Endothelial cell of umbilical vein (primary cell): ENCODE data around the gene TNIP1. TPM values are rescaled to one million over a fixed set of nuclear protein-coding genes. Genes with fewer than 3 reads are reported as not detected.

Experiments used
- BruUV-seq: library from RNA; stranded (reverse); fragments of 400-500 nt; replicated peaks from 2 replicates; lab custom pipeline; 2021; lab: Mats Ljungman, UMichigan
- CTCF ChIA-PET: fragments of 300-600, 350-600 bp; sonication (Branson Sonifier 250); formaldehyde crosslinking; loops from one replicate; lab custom pipeline; 2021; ENCODE audit warnings: antibody characterized with exemption, inconsistent platforms; lab: Charles Lee
- POLR2A ChIA-PET: fragments of 300-600, 350-600 bp; sonication (Branson Sonifier 250); formaldehyde crosslinking; loops from one replicate; lab custom pipeline; 2021; ENCODE audit warnings: antibody characterized with exemption, inconsistent platforms; lab: Charles Lee
- DNase-seq: peaks from one replicate; pipeline ENCODE4 v3.0.0-alpha.2; 2011; ENCODE audit warnings: low read depth, low spot score
- FAIRE-seq: peaks from 2 replicates; lab custom pipeline; 2011; peaks lifted over from hg19 to GRCh38; lab: Jason Lieb, UNC
- H2AFZ ChIP-seq: 2 replicates; pipeline ENCODE4 v1.6.0; 2012; ENCODE audit warnings: low read depth, low read length, control low read depth, inconsistent platforms
- H3K27ac ChIP-seq: 2 replicates; pipeline ENCODE4 v1.5.1; 2011; ENCODE audit warnings: low read depth, mild to moderate bottlenecking, control low read depth, low read length, moderate library complexity; ENCODE audit not compliant: insufficient read depth
- H3K27me3 ChIP-seq, 2 experiments: 2 replicates each; pipeline versions ENCODE4 v1.6.0 to v1.6.1; 2011; ENCODE audit warnings: low read length in 2 of 2, mixed read lengths in 1 of 2; ENCODE audit not compliant: control insufficient read depth in 2 of 2, insufficient read depth in 2 of 2
- H3K36me3 ChIP-seq, 2 experiments: 2 replicates in 1 of 2; 3 replicates in 1 of 2; pipeline ENCODE4 v1.5.1; 2011; ENCODE audit warnings: low read length in 2 of 2, mild to moderate bottlenecking in 1 of 2, moderate library complexity in 1 of 2; ENCODE audit not compliant: control insufficient read depth in 2 of 2, insufficient read depth in 2 of 2; ENCODE audit errors: extremely low read depth in 1 of 2
- H3K4me1 ChIP-seq: 3 replicates; pipeline ENCODE4 v1.5.1; 2011; ENCODE audit warnings: mild to moderate bottlenecking, low read length; ENCODE audit not compliant: control insufficient read depth, insufficient read depth; ENCODE audit errors: extremely low read depth
- H3K4me2 ChIP-seq: 2 replicates; pipeline ENCODE4 v1.6.1; 2011; ENCODE audit warnings: low read length, control low read depth, mixed read lengths; ENCODE audit not compliant: insufficient read depth
- H3K4me3 ChIP-seq, 3 experiments: fragments of 200-600 bp in 1 of 3; sonication (generic), shearing (Covaris generic) in 1 of 3; replicated peaks in 1 of 3; 2 replicates each; pipeline ENCODE4 v1.5.1; 2011 to 2016; ENCODE audit warnings: control low read depth in 3 of 3, low read length in 3 of 3, mild to moderate bottlenecking in 2 of 3, inconsistent platforms in 1 of 3, low read depth in 1 of 3, moderate library complexity in 1 of 3; ENCODE audit not compliant: insufficient read depth in 1 of 3
- H3K79me2 ChIP-seq: 2 replicates; pipeline ENCODE4 v1.6.0; 2012; ENCODE audit warnings: low read length, inconsistent platforms; ENCODE audit not compliant: control insufficient read depth, insufficient read depth
- H3K9ac ChIP-seq: replicated peaks from 2 replicates; pipeline ENCODE3; 2011; ENCODE audit warnings: low read length, control low read depth; ENCODE audit not compliant: insufficient read depth; ENCODE audit errors: extremely low read depth
- H3K9me1 ChIP-seq: replicated peaks from 3 replicates; pipeline ENCODE4 v1.6.0; 2011; ENCODE audit warnings: mild to moderate bottlenecking, low read length; ENCODE audit not compliant: control insufficient read depth, insufficient read depth; ENCODE audit errors: extremely low read depth
- H3K9me3 ChIP-seq: replicated peaks from 2 replicates; pipeline ENCODE4 v1.5.1; 2012; ENCODE audit warnings: low read length, inconsistent platforms; ENCODE audit not compliant: control insufficient read depth, insufficient read depth
- H4K20me1 ChIP-seq: replicated peaks from 2 replicates; pipeline ENCODE3; 2011; ENCODE audit warnings: mild to moderate bottlenecking, low read length; ENCODE audit not compliant: control insufficient read depth, insufficient read depth; ENCODE audit errors: extremely low read depth
- CTCF ChIP-seq, 2 donors: IDR thresholded peaks; 1 replicate in 1 of 2; 2 replicates in 1 of 2; pipeline ENCODE4 v1.5.1; 2011; ENCODE audit warnings: low read length in 2 of 2, mild to moderate bottlenecking in 2 of 2, moderate library complexity in 2 of 2, control low read depth in 1 of 2, inconsistent platforms in 1 of 2, low read depth in 1 of 2; ENCODE audit not compliant: insufficient read depth in 1 of 2; ENCODE audit errors: extremely low read depth in 1 of 2
- EZH2 ChIP-seq: IDR thresholded peaks from 2 replicates; pipeline ENCODE4 v1.6.1; 2012; ENCODE audit warnings: borderline replicate concordance, low read depth, mild to moderate bottlenecking, moderate library complexity, low read length, inconsistent platforms; ENCODE audit not compliant: severe bottlenecking
- FOS ChIP-seq: IDR thresholded peaks from 2 replicates; pipeline ENCODE4 v1.6.1; 2011; ENCODE audit warnings: mild to moderate bottlenecking, low read length, moderate library complexity, borderline replicate concordance; ENCODE audit not compliant: insufficient read depth
- GATA2 ChIP-seq: IDR thresholded peaks from 2 replicates; pipeline ENCODE4 v1.7.0; 2011; ENCODE audit warnings: low read depth, mild to moderate bottlenecking, moderate library complexity, mixed read lengths, low read length; ENCODE audit not compliant: insufficient read length, insufficient read depth
- JUN ChIP-seq: IDR thresholded peaks from 2 replicates; pipeline ENCODE4 v1.6.1; 2011; ENCODE audit warnings: borderline replicate concordance, low read depth; ENCODE audit not compliant: insufficient read length, insufficient read depth
- MAX ChIP-seq: IDR thresholded peaks from 2 replicates; pipeline ENCODE4 v1.6.1; 2011; ENCODE audit not compliant: insufficient read depth, insufficient read length
- MYC ChIP-seq: IDR thresholded peaks from one replicate; pipeline ENCODE4 v1.6.1; 2011; ENCODE audit warnings: mild to moderate bottlenecking, low read depth, low read length
- POLR2A ChIP-seq: IDR thresholded peaks from 2 replicates; pipeline ENCODE4 v1.6.1; 2012; ENCODE audit warnings: low read depth, mild to moderate bottlenecking, control low read depth, low read length
- POLR2AphosphoS5 ChIP-seq: IDR thresholded peaks from 2 replicates; pipeline ENCODE4 v1.6.1; 2012; ENCODE audit warnings: low read depth, mild to moderate bottlenecking, control low read depth, low read length, moderate library complexity; ENCODE audit not compliant: insufficient read depth
- dilution Hi-C: fragments of 300-500 bp; cut with MboI; formaldehyde crosslinking; loops from one replicate; pipeline ENCODE4 v1.15.0; 2019; ENCODE audit warnings: low sequenced_read_pairs; ENCODE audit not compliant: extremely low pct_ligation_motif_present
- intact Hi-C: fragments of 100-400 bp; cut with micrococcal nuclease; formaldehyde crosslinking; loops from one replicate; pipeline ENCODE4 v1.10.0; 2022
- polyA plus RNA-seq, 4 experiments: library from polyadenylated mRNA; depleted of rRNA in 3 of 4; stranded (reverse) in 3 of 4; unstranded in 1 of 4; fragments of >200 nt; gene quantifications; 2 replicates each; pipeline versions ENCODE4 v1.2.1 to v1.2.3, GENCODE V29; 2011 to 2012; ENCODE audit warnings: missing spikeins in 1 of 4
- total RNA-seq: library from RNA; stranded (reverse); gene quantifications from 2 replicates; pipeline ENCODE4 v1.2.3, GENCODE V29; 2021

Gene TNIP1
- total and polyA plus RNA-seq, 2 donors (not counting 3 experiments of a cell fraction or from before 2014, with no cell fraction given), result 43.0 to 96.8 TPM

GRCh38 chr5:151029179-151030055, 51.4 kb downstream of the TNIP1 start:
- H3K27ac ChIP-seq, result no peak overlapping the region
- DNase-seq (no peak), FAIRE-seq (no peak)
- H3K36me3 ChIP-seq, result peaks cover 3 to 36% of the 10 kb centered on the region in 2 experiments
- no peak overlapping the region for H3K4me2 ChIP-seq
- no peaks in the 10 kb centered on the region for H3K9me3 ChIP-seq
- no peaks in the 10 kb centered on the region for H3K79me2 ChIP-seq
- no peak overlapping the region for H2AFZ ChIP-seq
- dilution Hi-C loops (loop anchor here (10.0 kb wide), 1 partner anchor 55 kb away; the partner anchor contains the start of gene TNIP1), intact Hi-C loops (no loop called here)
- ChIA-PET POLR2A (no interaction called here), CTCF (interaction anchor here (1.5 kb wide), 1 partner anchor 19 kb away, joined by 10 read pairs; no protein-coding TSS in a partner anchor)
- no peaks in the 10 kb centered on the region for H3K9me1 ChIP-seq
- no peaks in the 10 kb centered on the region for H4K20me1 ChIP-seq
- BruUV-seq, result no TSS peak
- no peak overlapping the region for H3K9ac ChIP-seq
- no peaks in the 10 kb centered on the region for H3K27me3 ChIP-seq
- no peak overlapping the region for H3K4me3 ChIP-seq
- TF ChIP-seq MYC, result no peak
- TF ChIP-seq CTCF (IDR thresholded peaks at IDR 0.05; ENCODE audit: extremely low read depth in 1 of 2, insufficient read depth in 1 of 2, low read depth in 1 of 2, low read length in 2 of 2), result no peak
- no peak for TF ChIP-seq MAX
- no peak for TF ChIP-seq FOS
- no peak for TF ChIP-seq EZH2
- no peak for TF ChIP-seq POLR2AphosphoS5
- no peak for TF ChIP-seq GATA2
- no peak for TF ChIP-seq JUN
- no peak for TF ChIP-seq POLR2A
- peaks cover 2% of the 10 kb centered on the region for H3K4me1 ChIP-seq
